NCI-H524 (cell line): Measurements from ENCODE around the gene CFAP161.

Experiments
- DNase-seq, 2 experiments: peaks; one replicate each; lab custom pipeline; 2025; lab: John Stamatoyannopoulos, UW

Gene CFAP161

GRCh38 chr15:81183439-81183775, 49.3 kb downstream of the CFAP161 start:
- DNase-seq = no peak

- peak in 1 of 2 experiments; percentile 28 for DNase-seq
Measured at GRCh38 chr15:81184188-81184587, 50.1 kb downstream of the CFAP161 start.

GRCh38 chr15:81185631-81186295, 51.7 kb downstream of the CFAP161 start:
- no peak for DNase-seq

DNA sequence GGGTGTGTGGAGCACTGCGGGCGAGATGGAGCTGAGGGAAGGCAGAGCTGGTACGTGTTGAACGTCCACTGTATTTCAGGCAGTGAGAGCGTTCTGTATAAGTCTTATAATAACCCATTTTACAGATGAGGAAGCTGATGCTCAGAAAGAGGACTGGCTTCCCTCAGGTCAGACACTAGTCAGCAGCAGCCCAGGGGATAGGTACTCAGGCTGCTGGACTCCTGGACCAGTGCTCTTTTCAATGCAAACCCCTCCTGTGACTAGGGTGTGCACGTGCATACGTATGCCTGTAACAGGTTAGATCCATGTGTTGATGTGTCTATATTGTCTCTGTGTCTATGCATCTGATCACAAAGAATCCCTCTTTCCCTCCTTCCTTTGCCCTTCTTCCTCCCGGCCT, 54.3 kb downstream of the CFAP161 start:
- no peak for DNase-seq

- no peak for DNase-seq
Measured at GRCh38 chr15:81189583-81190283, 55.7 kb downstream of the CFAP161 start.

- no peak for DNase-seq
Measured at GRCh38 chr15:81190922-81191507, 56.9 kb downstream of the CFAP161 start.

GRCh38 chr15:81191701-81192100, 57.6 kb downstream of the CFAP161 start:
- no peak for DNase-seq

GRCh38 chr15:81194723-81195122, 60.7 kb downstream of the CFAP161 start:
- DNase-seq = no peak

DNA sequence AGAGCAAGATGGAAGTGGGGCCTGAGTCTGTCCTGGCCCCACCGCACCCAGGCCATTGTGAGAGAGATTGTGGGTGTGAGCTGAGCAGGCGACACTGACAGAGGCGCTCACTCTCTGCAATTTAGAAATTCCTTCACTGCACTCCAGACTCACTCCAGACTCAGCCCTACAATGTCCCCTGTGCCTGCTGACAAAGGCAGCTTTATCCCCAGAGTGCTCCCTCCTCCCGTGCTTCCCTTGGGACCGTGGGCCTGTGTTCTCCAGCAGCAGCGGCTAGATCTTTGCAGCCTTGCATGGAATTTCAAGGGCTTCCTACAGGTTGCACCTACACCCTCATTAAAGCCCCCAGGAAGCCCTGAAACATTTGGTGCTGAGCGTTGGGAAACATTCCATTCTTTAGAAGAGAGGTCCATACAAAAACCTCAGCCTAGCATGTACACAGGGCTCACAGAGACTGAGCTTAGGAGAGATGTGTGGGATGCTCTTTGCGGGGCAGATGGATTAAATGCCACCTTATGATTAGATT, 61.3 kb downstream of the CFAP161 start:
- no peak for DNase-seq

DNA sequence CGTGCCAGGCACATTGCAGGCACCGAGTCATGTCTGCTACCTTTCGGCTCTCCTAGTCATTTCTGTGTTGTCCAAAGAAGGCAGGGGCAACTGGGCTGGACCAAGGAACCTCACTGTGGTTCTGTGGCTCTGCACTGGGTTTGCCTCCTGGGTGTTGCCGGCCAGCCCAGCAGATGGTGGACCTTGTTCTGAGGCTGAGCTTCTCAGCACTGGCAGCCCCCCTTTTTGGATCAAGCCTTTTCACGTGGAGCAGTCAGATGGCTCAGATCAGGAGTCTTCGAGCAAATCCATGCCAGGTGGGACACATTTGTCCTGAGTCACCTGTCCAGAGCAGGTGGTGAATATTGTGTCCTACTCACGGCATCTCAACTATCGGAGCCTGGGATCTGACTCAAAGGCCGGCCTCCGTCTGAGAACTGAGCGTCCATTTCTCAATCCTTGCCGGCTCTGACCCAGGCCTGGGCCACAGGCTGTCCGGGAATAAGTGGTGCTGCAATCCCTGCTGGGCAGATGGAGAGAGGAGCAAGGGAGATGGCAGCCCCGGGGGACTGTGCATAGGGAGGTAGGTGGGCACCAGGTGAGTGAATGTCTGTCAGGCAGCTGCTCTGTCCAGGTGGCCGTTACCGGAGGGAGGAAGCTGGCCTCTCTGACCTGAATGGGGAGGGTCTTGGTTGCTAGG, 62.6 kb downstream of the CFAP161 start, which contains the start of gene IL16:
TSS of gene IL16 (plus strand) at position 304 of the 679 bp plus-strand sequence. CDS start 28,521 bp downstream, outside the sequence.
- no peak for DNase-seq

DNA sequence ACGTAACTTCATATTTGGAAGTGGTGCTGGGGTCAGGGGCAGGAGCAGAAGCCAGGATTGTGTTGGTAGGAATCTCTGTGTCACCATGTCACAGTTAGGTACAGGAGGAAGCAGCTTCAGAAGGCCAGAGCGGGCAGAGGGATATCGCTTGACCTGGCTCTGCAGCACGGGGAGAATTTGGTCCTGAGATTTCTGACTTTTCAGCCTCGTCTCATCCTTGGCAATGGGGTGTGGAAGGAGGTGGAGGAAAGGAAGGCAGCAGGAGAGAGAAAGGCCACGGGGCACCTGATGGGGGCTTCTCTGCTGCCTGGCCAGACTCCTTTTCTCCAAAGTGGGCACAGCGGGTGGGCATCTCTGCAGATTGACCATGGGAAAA, 63.2 kb downstream of the CFAP161 start:
- no peak for DNase-seq

- DNase-seq = no peak
Measured at GRCh38 chr15:81197688-81198281, 63.7 kb downstream of the CFAP161 start.
